Neural progenitor cell (in vitro differentiated cells): ENCODE data around the gene ZNF613. TPM values are rescaled to one million over a fixed set of nuclear protein-coding genes. Genes with fewer than 3 reads are reported as not detected.
A peak's percentile ranks its signal among the peaks of the same experiment; 100 is the strongest.
"Not testable (repeated sequence)": the region's sequence is repeated elsewhere in the genome, so short reads cannot be mapped to it uniquely, and the experiment has no call there.

Source experiments
- DNase-seq: peaks from one replicate; pipeline ENCODE4 v3.0.0-alpha.2; 2016; ENCODE audit warnings: low spot score
- H2AFZ ChIP-seq: fragments of 200-600 bp; sonication (generic); replicated peaks from 2 replicates; pipeline ENCODE4 v1.6.1; 2016; ENCODE audit warnings: antibody characterized with exemption
- H3F3A ChIP-seq: fragments of 200-600 bp; sonication (generic); 2 replicates; pipeline ENCODE4 v1.6.1; 2016; ENCODE audit warnings: antibody characterized with exemption, low read depth
- H3K27ac ChIP-seq: fragments of 200-600 bp; sonication (generic); 2 replicates; pipeline ENCODE4 v1.5.1; 2016; ENCODE audit warnings: mild to moderate bottlenecking
- H3K27me3 ChIP-seq: fragments of 200-600 bp; sonication (generic); 2 replicates; pipeline ENCODE4 v1.6.1; 2016; ENCODE audit warnings: mild to moderate bottlenecking, moderate library complexity
- H3K36me3 ChIP-seq: fragments of 200-600 bp; sonication (generic); 2 replicates; pipeline ENCODE4 v1.5.1; 2016
- H3K4me1 ChIP-seq: fragments of 200-600 bp; sonication (generic); 2 replicates; pipeline ENCODE4 v1.6.1; 2016; ENCODE audit warnings: mixed run types
- H3K4me2 ChIP-seq: fragments of 200-600 bp; sonication (generic); 2 replicates; pipeline ENCODE4 v1.6.1; 2016
- H3K4me3 ChIP-seq: fragments of 200-600 bp; sonication (generic); 2 replicates; pipeline ENCODE4 v1.5.1; 2016
- H3K79me2 ChIP-seq: fragments of 200-600 bp; sonication (generic); 2 replicates; pipeline ENCODE4 v1.6.1; 2016; ENCODE audit warnings: low read depth
- H3K9ac ChIP-seq: fragments of 200-600 bp; sonication (generic); 2 replicates; pipeline ENCODE4 v1.6.1; 2016
- H3K9me3 ChIP-seq: fragments of 200-600 bp; sonication (generic); 2 replicates; pipeline ENCODE4 v1.5.1; 2016; ENCODE audit warnings: low read depth
- H4K20me1 ChIP-seq: fragments of 200-600 bp; sonication (generic); 2 replicates; pipeline ENCODE4 v1.6.1; 2016; ENCODE audit warnings: low read depth
- H3K27ac Mint-ChIP-seq: 3 replicates; pipeline ENCODE4 v1.8.0; 2021; ENCODE audit warnings: mixed read lengths
- H3K27me3 Mint-ChIP-seq: 2 replicates; pipeline ENCODE4 v1.8.0; 2022; ENCODE audit warnings: low read depth, mild to moderate bottlenecking, inconsistent platforms, moderate library complexity, mixed read lengths; ENCODE audit not compliant: insufficient read depth
- H3K36me3 Mint-ChIP-seq: 3 replicates; pipeline ENCODE4 v1.8.0; 2021; ENCODE audit warnings: mixed read lengths
- H3K4me1 Mint-ChIP-seq: 3 replicates; pipeline ENCODE4 v1.8.0; 2021; ENCODE audit warnings: mixed read lengths
- H3K4me3 Mint-ChIP-seq: 3 replicates; pipeline ENCODE4 v1.8.0; 2021; ENCODE audit warnings: mild to moderate bottlenecking, moderate library complexity, mixed read lengths
- H3K9me3 Mint-ChIP-seq: 3 replicates; pipeline ENCODE4 v1.8.0; 2020; ENCODE audit warnings: mixed read lengths
- CTCF ChIP-seq: fragments of 200-600 bp; sonication (generic); IDR thresholded peaks from 2 replicates; pipeline ENCODE4 v1.5.1; 2017; ENCODE audit warnings: antibody characterized with exemption, mild to moderate bottlenecking
- EZH2 ChIP-seq: fragments of 200-600 bp; sonication (generic); IDR thresholded peaks from 2 replicates; pipeline ENCODE4 v1.6.1; 2017; ENCODE audit warnings: antibody characterized with exemption, mild to moderate bottlenecking, moderate library complexity
- EZH2phosphoT487 ChIP-seq: fragments of 200-600 bp; sonication (generic); IDR thresholded peaks from 2 replicates; pipeline ENCODE4 v1.6.1; 2017; ENCODE audit warnings: antibody characterized with exemption
- total RNA-seq: library from RNA; depleted of rRNA; stranded (reverse); fragments of >200 nt; gene quantifications from 2 replicates; pipeline ENCODE4 v1.2.3, GENCODE V29; 2015; ENCODE audit warnings: low replicate concordance

ZNF613 gene
- total RNA-seq, 1 donor from 2014 or later, result 10.4 TPM

GRCh38 chr19:51905206-51905605, 22.1 kb upstream of the ZNF613 start:
- Mint-ChIP-seq H3K27me3 (peaks cover 7% of the 10 kb centered on the region), H3K4me3 (peak overlapping the region; percentile 100), H3K4me1 (peaks cover 5% of the 10 kb centered on the region), H3K36me3 (peaks cover 41% of the 10 kb centered on the region), H3K9me3 (peaks cover 79% of the 10 kb centered on the region), H3K27ac (peak overlapping the region; percentile 99)
- peaks cover 7% of the 10 kb centered on the region for H3K4me1 ChIP-seq
- H4K20me1 ChIP-seq, result no peaks in the 10 kb centered on the region
- no peak overlapping the region for H3K9ac ChIP-seq
- peak overlapping the region; percentile 63 for H2AFZ ChIP-seq
- peaks cover 20% of the 10 kb centered on the region for H3K36me3 ChIP-seq
- H3K4me3 ChIP-seq, result no peak overlapping the region
- H3K4me2 ChIP-seq, result no peak overlapping the region
- H3K27me3 ChIP-seq, result peaks cover 11% of the 10 kb centered on the region
- H3K9me3 ChIP-seq, result peaks cover 20% of the 10 kb centered on the region
- peaks cover 47% of the 10 kb centered on the region for H3K79me2 ChIP-seq
- H3K27ac ChIP-seq, result no peak overlapping the region
- no peaks in the 10 kb centered on the region for H3F3A ChIP-seq
- DNase-seq, result no peak
- TF ChIP-seq CTCF (no peak), EZH2 (no peak), EZH2phosphoT487 (no peak)

GRCh38 chr19:51905639-51906038, 21.6 kb upstream of the ZNF613 start:
- H3K4me3 ChIP-seq, H3K4me1 Mint-ChIP-seq, H3K27ac ChIP-seq, H3K9ac ChIP-seq, H4K20me1 ChIP-seq, H3F3A ChIP-seq, DNase-seq, H3K27ac Mint-ChIP-seq, H3K27me3 Mint-ChIP-seq, H3K4me1 ChIP-seq, H3K4me2 ChIP-seq: not testable (repeated sequence)
- Mint-ChIP-seq H3K9me3 (peaks cover 78% of the 10 kb centered on the region), H3K36me3 (peaks cover 37% of the 10 kb centered on the region), H3K4me3 (peak overlapping the region; percentile 100)
- peaks cover 42% of the 10 kb centered on the region for H3K79me2 ChIP-seq
- peak overlapping the region; percentile 63 for H2AFZ ChIP-seq
- H3K27me3 ChIP-seq, result peaks cover 11% of the 10 kb centered on the region
- H3K9me3 ChIP-seq, result peaks cover 16% of the 10 kb centered on the region
- peaks cover 16% of the 10 kb centered on the region for H3K36me3 ChIP-seq

GRCh38 chr19:51906108-51906507, 21.2 kb upstream of the ZNF613 start:
- H3K4me1 ChIP-seq, H4K20me1 ChIP-seq, H3K9ac ChIP-seq, DNase-seq, H3F3A ChIP-seq, H3K4me2 ChIP-seq, H3K4me3 Mint-ChIP-seq, H3K27ac ChIP-seq, H3K27me3 Mint-ChIP-seq, H3K27ac Mint-ChIP-seq, H3K4me3 ChIP-seq, H3K4me1 Mint-ChIP-seq: not testable (repeated sequence)
- Mint-ChIP-seq H3K9me3 (peaks cover 75% of the 10 kb centered on the region), H3K36me3 (peaks cover 32% of the 10 kb centered on the region)
- H3K79me2 ChIP-seq, result peaks cover 38% of the 10 kb centered on the region
- peaks cover 11% of the 10 kb centered on the region for H3K27me3 ChIP-seq
- peak overlapping the region; percentile 63 for H2AFZ ChIP-seq
- H3K9me3 ChIP-seq, result peaks cover 16% of the 10 kb centered on the region
- peaks cover 15% of the 10 kb centered on the region for H3K36me3 ChIP-seq

GRCh38 chr19:51907981-51908380, 19.3 kb upstream of the ZNF613 start:
- H3K4me3 ChIP-seq, H3F3A ChIP-seq, H4K20me1 ChIP-seq, H3K4me2 ChIP-seq, H3K4me1 ChIP-seq, H2AFZ ChIP-seq, H3K27me3 Mint-ChIP-seq, DNase-seq, H3K36me3 ChIP-seq, H3K9ac ChIP-seq, H3K27ac Mint-ChIP-seq, H3K4me1 Mint-ChIP-seq, H3K27ac ChIP-seq: not testable (repeated sequence)
- Histone ChIP-seq H3K79me2 (peaks cover 19% of the 10 kb centered on the region), H3K27me3 (peaks cover 11% of the 10 kb centered on the region), H3K9me3 (peaks cover 10% of the 10 kb centered on the region)
- H3K9me3 Mint-ChIP-seq, result peaks cover 67% of the 10 kb centered on the region
- peak overlapping the region; percentile 1 for H3K4me3 Mint-ChIP-seq
- peaks cover 18% of the 10 kb centered on the region for H3K36me3 Mint-ChIP-seq

- Histone ChIP-seq H3K9ac (no peak overlapping the region), H3K27ac (no peak overlapping the region), H3K4me2 (no peak overlapping the region), H4K20me1 (no peaks in the 10 kb centered on the region), H2AFZ (no peak overlapping the region), H3K4me3 (no peak overlapping the region), H3K9me3 (peaks cover 27% of the 10 kb centered on the region), H3K36me3 (no peaks in the 10 kb centered on the region), H3K79me2 (no peaks in the 10 kb centered on the region), H3K27me3 (no peaks in the 10 kb centered on the region), H3K4me1 (no peaks in the 10 kb centered on the region), H3F3A (no peaks in the 10 kb centered on the region)
- H3K36me3 Mint-ChIP-seq, result no peaks in the 10 kb centered on the region
- H3K4me3 Mint-ChIP-seq, result no peak overlapping the region
- H3K27me3 Mint-ChIP-seq, result peaks cover 2% of the 10 kb centered on the region
- TF ChIP-seq CTCF (no peak), EZH2phosphoT487 (no peak), EZH2 (no peak)
- no peak overlapping the region for H3K27ac Mint-ChIP-seq
- peaks cover 58% of the 10 kb centered on the region for H3K9me3 Mint-ChIP-seq
- H3K4me1 Mint-ChIP-seq, result no peaks in the 10 kb centered on the region
- DNase-seq, result no peak
Measured at GRCh38 chr19:51915324-51915867, 11.9 kb upstream of the ZNF613 start.
